ENCODE data around the gene PTCSC3.
"Not testable (repeated sequence)": the region's sequence is repeated elsewhere in the genome, so short reads cannot be mapped to it uniquely, and the experiment has no call there.

Gene PTCSC3

DNA sequence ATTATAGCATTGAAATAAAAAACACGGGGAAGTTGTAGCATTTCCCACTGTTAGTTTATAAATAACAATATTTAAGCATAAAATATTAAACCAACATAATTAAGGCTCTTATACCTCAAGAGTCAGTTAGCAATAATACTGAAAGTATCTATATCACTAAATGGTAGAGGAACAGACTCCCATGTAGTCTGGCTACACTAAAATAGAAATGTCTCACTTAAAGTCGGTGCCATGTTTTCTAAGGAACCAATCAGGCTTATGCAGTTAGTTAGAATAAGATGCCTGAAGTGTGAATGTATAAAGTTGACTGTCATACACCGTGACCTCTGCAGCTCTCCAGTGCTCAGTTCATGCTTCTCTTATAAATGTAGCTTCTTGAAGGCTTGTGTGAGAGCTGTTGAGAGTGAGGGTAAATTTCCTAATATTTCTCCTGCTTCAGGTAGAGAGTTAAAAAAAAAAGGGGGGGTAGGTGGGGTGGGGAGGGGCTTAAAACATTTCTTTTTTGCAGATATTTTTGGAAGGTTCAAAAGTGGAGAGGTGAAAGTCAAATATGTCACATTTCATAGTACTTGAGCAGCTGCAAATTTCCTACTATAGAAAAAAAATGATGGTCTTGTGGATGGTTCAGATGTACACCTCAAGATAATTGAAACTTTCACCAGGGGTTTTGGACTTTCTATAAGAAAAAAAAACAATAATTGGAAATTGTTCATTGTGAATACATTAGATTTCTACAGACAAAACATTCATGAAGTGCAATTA lies 64.5 kb downstream of the PTCSC3 start:
- TF ChIP-seq, protein P1, sequence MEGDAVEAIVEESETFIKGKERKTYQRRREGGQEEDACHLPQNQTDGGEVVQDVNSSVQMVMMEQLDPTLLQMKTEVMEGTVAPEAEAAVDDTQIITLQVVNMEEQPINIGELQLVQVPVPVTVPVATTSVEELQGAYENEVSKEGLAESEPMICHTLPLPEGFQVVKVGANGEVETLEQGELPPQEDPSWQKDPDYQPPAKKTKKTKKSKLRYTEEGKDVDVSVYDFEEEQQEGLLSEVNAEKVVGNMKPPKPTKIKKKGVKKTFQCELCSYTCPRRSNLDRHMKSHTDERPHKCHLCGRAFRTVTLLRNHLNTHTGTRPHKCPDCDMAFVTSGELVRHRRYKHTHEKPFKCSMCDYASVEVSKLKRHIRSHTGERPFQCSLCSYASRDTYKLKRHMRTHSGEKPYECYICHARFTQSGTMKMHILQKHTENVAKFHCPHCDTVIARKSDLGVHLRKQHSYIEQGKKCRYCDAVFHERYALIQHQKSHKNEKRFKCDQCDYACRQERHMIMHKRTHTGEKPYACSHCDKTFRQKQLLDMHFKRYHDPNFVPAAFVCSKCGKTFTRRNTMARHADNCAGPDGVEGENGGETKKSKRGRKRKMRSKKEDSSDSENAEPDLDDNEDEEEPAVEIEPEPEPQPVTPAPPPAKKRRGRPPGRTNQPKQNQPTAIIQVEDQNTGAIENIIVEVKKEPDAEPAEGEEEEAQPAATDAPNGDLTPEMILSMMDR (IDR thresholded peaks at IDR 0.05; ENCODE audit: borderline replicate concordance, insufficient read depth, low read depth, low read length): no peak
- H3K4me3 ChIP-seq (ENCODE audit: low read depth, low read length): no peak overlapping the region

DNA sequence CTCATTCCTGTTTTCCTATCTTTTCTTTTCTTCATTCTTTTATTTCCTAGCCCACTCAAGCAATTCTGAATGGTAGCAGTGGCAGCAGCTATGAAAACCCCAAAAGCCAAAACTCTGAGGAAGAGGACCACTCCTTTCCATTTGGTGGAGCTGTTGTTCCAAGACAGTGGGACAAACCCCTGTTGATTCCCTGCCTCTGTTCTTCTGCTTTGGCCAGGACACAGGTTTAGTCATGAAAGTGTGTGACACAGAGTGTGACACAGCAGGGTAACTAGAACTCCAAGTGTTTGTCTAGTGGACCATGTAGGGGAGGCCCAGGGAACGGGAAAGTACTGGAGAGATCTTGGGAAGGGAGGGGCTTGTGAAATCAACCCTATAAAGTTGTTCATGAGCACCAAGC lies 71.1 kb downstream of the PTCSC3 start:
- TF ChIP-seq, protein P1 (IDR thresholded peaks at IDR 0.05; ENCODE audit: borderline replicate concordance, insufficient read depth, low read depth, low read length): no peak

DNA sequence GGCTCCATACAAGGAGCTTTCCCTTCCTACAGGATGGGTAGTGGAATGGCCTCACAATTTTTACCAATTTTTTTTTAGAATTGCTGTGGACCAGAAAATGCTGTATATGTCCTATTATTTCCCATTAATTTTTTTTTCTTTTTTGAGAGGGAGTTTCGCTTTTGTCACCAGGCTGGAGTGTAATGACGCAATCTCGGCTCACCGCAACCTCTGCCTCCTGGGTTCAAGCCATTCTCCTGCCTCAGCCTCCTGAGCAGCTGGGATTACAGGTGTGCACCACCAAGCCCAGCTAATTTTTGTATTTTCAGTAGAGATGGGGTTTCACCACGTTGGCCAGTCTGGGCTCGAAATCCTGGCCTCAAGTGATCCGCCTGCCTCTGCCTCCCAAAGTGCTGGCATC lies 72.3 kb downstream of the PTCSC3 start:
- H3K4me3 ChIP-seq (ENCODE audit: low read depth, low read length): not testable (repeated sequence)

More for the DNA sequence above, 71.1 kb downstream of the PTCSC3 start:
- H3K4me3 ChIP-seq (ENCODE audit: low read depth, low read length): no peak overlapping the region

DNA sequence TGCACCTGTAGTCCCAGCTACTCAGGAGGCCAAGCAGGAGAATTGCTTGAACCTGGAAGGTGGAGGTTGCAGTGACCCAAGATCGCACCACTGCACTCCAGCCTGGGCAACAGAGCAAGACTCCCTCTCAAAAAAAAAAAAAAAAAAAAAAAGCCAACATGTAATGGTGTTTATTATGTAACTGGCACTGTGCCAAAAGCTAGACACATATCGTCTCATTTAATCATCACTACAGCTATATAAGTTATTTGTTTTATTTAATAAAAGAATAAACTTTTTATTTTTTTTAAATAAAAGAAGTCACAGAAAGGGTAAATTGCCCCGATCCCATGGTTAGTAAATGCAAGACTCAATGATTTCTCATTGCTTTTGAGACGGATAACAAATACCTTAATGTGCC lies 76.9 kb downstream of the PTCSC3 start:
- no peak overlapping the region for H3K4me3 ChIP-seq (ENCODE audit: low read depth, low read length)
- TF ChIP-seq, protein P1 (IDR thresholded peaks at IDR 0.05; ENCODE audit: borderline replicate concordance, insufficient read depth, low read depth, low read length): no peak

DNA sequence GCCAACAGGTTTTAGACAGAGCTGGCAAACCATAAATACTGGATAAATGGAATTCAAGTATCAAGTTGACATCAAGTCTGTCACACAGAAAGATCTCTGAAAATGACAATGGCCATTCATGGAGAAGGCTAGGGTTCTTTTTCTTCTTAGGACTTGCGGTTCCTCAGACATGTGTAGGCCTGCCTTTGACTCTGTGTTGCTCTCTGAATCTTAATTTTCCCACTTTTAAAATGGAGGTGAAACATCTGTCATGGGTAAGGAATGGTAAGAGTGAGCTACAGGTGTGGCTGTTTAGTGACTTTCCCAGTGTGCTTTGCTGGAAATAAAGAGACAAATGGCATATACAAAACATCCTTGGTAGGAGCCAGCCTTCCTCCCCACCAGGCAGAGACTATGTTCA lies 79.2 kb downstream of the PTCSC3 start:
- TF ChIP-seq, protein P1 (IDR thresholded peaks at IDR 0.05; ENCODE audit: borderline replicate concordance, insufficient read depth, low read depth, low read length): no peak
- H3K4me3 ChIP-seq (ENCODE audit: low read depth, low read length): no peak overlapping the region

DNA sequence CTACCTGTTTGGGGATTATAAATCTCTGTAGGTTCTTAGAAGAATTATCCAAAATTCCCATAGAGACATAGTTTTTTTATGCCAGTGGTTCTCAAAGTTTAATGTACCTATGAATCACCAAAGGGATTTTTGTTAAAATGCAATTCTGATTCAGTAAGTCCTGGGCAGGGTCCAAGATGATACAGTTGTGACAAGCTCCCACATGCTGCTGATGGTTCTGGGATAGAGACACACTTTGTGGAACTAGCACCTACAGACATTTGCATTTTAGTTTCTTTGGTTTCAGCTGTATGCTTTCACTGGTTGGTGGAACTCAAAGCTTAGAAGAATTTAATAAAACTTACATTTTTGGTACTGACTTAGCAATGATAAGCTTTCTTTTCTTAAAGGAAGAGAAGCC lies 80.4 kb downstream of the PTCSC3 start:
- TF ChIP-seq, protein P1 (IDR thresholded peaks at IDR 0.05; ENCODE audit: borderline replicate concordance, insufficient read depth, low read depth, low read length): no peak
- no peak overlapping the region for H3K4me3 ChIP-seq (ENCODE audit: low read depth, low read length)

DNA sequence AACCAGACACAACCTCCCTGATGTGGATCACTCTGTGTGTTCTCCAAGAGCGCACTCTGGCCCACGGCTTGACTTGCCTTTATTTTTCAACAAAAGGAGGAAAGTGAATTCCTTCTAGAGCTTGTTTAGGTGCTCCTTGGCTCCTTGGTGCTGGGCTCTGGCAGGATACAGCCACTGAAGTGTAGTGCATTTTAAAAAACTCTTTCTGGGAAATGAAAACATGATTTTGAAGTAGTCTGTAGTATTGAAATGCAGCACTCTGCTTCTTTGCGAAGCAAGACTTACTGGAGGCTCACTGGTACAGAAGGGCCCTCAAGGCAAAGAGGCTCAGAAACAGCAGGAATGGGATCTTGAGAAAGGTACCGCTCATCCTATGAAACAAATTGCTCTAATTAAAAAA lies 81.6 kb downstream of the PTCSC3 start:
- no peak overlapping the region for H3K4me3 ChIP-seq (ENCODE audit: low read depth, low read length)
- TF ChIP-seq, protein P1 (IDR thresholded peaks at IDR 0.05; ENCODE audit: borderline replicate concordance, insufficient read depth, low read depth, low read length): no peak
